ENCODE measurements around the gene ADGRL3.

The ADGRL3 gene

GRCh38 chr4:61500883-61501282, 300.8 kb downstream of the ADGRL3 start:
- no peak overlapping the region for H3K9ac ChIP-seq (ENCODE audit: low read length)

GRCh38 chr4:61501812-61502211, 301.7 kb downstream of the ADGRL3 start:
- Histone ChIP-seq H3K14ac (ENCODE audit: low read length) (no peak overlapping the region), H2BK5ac (ENCODE audit: low read depth, low read length, poor library complexity) (no peak overlapping the region), H3K36me3 (ENCODE audit: control insufficient read depth in 1 of 2, insufficient read depth in 2 of 2, low read length in 2 of 2) (no peaks in the 10 kb centered on the region), H3K9ac (ENCODE audit: low read length) (no peak overlapping the region), H2BK120ac (ENCODE audit: insufficient read depth, low read length, poor library complexity) (no peak overlapping the region), H2AK5ac (ENCODE audit: low read length) (no peak overlapping the region), H3K27me3 (ENCODE audit: insufficient read depth, low read length) (no peaks in the 10 kb centered on the region), H3K4me1 (ENCODE audit: control insufficient read depth in 1 of 2, insufficient read depth in 2 of 2, low read length in 2 of 2) (no peaks in the 10 kb centered on the region), H3K79me1 (ENCODE audit: low read length) (no peaks in the 10 kb centered on the region), H4K12ac (ENCODE audit: low read depth, low read length) (no peak overlapping the region), H3K18ac (ENCODE audit: low read length) (no peak overlapping the region), H3K79me2 (ENCODE audit: control insufficient read depth, insufficient read depth, low read length, poor library complexity) (no peaks in the 10 kb centered on the region), H3K27ac (ENCODE audit: low read depth, low read length) (no peak overlapping the region), H3K4me2 (ENCODE audit: low read length) (no peak overlapping the region), H4K91ac (ENCODE audit: low read depth, low read length) (no peak overlapping the region), H3K4me3 (ENCODE audit: low read depth, low read length) (no peak overlapping the region), H4K8ac (ENCODE audit: low read depth, low read length) (no peak overlapping the region), H3K9me3 (ENCODE audit: insufficient read depth, low read depth, low read length) (no peaks in the 10 kb centered on the region), H3K4ac (ENCODE audit: low read depth, low read length) (no peak overlapping the region), H3K23ac (ENCODE audit: low read length) (no peak overlapping the region), H2BK12ac (ENCODE audit: low read length) (no peak overlapping the region), H2AFZ (ENCODE audit: insufficient read depth, low read length, poor library complexity) (no peak overlapping the region)
- no CpG with 5 or more reads among the region's 1 CpG for WGBS (ENCODE audit: extremely low coverage, insufficient coverage, insufficient read length)
- DNase-seq, result no peak

More at GRCh38 chr4:61500883-61501282, 300.8 kb downstream of the ADGRL3 start:
- no peak overlapping the region for H3K4me3 ChIP-seq (ENCODE audit: low read depth, low read length)
- peak in 1 of 2 donors; percentile 2 for DNase-seq
- no peak overlapping the region for H2BK5ac ChIP-seq (ENCODE audit: low read depth, low read length, poor library complexity)
- H3K27me3 ChIP-seq (ENCODE audit: insufficient read depth, low read length), result no peaks in the 10 kb centered on the region
- H3K79me2 ChIP-seq (ENCODE audit: control insufficient read depth, insufficient read depth, low read length, poor library complexity), result no peaks in the 10 kb centered on the region
- no peak overlapping the region for H2AK5ac ChIP-seq (ENCODE audit: low read length)
- no peak overlapping the region for H2BK12ac ChIP-seq (ENCODE audit: low read length)
- H3K14ac ChIP-seq (ENCODE audit: low read length), result no peak overlapping the region
- H3K23ac ChIP-seq (ENCODE audit: low read length), result no peak overlapping the region
- H3K9me3 ChIP-seq (ENCODE audit: insufficient read depth, low read depth, low read length), result no peaks in the 10 kb centered on the region
- H4K91ac ChIP-seq (ENCODE audit: low read depth, low read length), result no peak overlapping the region
- H3K4me2 ChIP-seq (ENCODE audit: low read length), result no peak overlapping the region
- no peak overlapping the region for H2AFZ ChIP-seq (ENCODE audit: insufficient read depth, low read length, poor library complexity)
- no peak overlapping the region for H4K8ac ChIP-seq (ENCODE audit: low read depth, low read length)
- H3K79me1 ChIP-seq (ENCODE audit: low read length), result no peaks in the 10 kb centered on the region
- no peaks in the 10 kb centered on the region for H3K4me1 ChIP-seq (ENCODE audit: control insufficient read depth in 1 of 2, insufficient read depth in 2 of 2, low read length in 2 of 2)
- no peak overlapping the region for H3K18ac ChIP-seq (ENCODE audit: low read length)
- no peak overlapping the region for H4K12ac ChIP-seq (ENCODE audit: low read depth, low read length)
- H3K36me3 ChIP-seq (ENCODE audit: control insufficient read depth in 1 of 2, insufficient read depth in 2 of 2, low read length in 2 of 2), result no peaks in the 10 kb centered on the region
- H2BK120ac ChIP-seq (ENCODE audit: insufficient read depth, low read length, poor library complexity), result no peak overlapping the region
- H3K27ac ChIP-seq (ENCODE audit: low read depth, low read length), result no peak overlapping the region
- no peak overlapping the region for H3K4ac ChIP-seq (ENCODE audit: low read depth, low read length)

DNA sequence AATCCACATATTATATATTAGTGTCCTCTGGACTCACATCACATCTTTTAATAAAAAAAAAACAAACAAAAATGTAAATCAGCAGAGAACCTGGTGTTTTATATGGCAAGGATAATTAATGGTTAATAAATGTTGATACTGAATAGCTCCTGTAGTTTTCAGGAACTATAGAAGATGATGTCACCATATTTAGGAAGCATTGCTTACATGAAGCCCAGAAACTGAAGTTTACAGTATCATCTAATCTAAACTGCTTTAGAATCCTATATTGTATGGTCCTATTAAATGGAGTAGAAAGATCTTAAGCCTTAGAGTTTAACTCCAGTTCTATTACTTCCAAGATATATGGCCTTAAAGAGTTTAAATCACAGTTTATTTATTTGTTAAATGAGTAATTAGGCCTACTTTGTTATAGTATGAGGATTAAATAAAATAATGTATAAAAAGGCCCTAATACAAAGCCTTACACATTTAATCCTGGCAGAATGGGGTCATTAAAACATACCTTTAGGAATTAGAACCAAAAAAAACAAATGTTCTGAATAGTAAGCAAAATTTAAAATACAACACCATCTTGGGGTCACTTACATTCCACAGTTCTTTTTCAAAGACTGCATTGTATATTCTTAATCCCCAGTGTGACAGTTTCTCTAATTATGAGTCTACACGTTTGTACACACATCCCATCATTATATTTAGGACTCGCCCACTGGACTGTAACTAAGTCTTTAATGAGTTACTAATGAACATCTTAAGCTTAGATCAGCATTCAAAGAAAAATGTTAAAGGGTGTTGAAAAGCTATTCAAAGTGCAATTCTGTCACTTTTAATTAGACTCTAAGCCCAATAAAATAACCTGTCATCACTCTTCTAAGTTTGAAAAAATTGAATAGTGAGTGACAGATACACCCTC, 305.9 kb downstream of the ADGRL3 start:
- H3K18ac ChIP-seq (ENCODE audit: low read length), result no peak overlapping the region
- H4K12ac ChIP-seq (ENCODE audit: low read depth, low read length), result no peak overlapping the region
- H3K27me3 ChIP-seq (ENCODE audit: insufficient read depth, low read length), result no peaks in the 10 kb centered on the region
- no peak overlapping the region for H2AK5ac ChIP-seq (ENCODE audit: low read length)
- no peak overlapping the region for H2AFZ ChIP-seq (ENCODE audit: insufficient read depth, low read length, poor library complexity)
- no peak for DNase-seq
- H3K4me1 ChIP-seq (ENCODE audit: control insufficient read depth in 1 of 2, insufficient read depth in 2 of 2, low read length in 2 of 2), result no peaks in the 10 kb centered on the region
- no peaks in the 10 kb centered on the region for H3K79me2 ChIP-seq (ENCODE audit: control insufficient read depth, insufficient read depth, low read length, poor library complexity)
- no peak overlapping the region for H3K4ac ChIP-seq (ENCODE audit: low read depth, low read length)
- H4K8ac ChIP-seq (ENCODE audit: low read depth, low read length), result no peak overlapping the region
- H3K9me3 ChIP-seq (ENCODE audit: insufficient read depth, low read depth, low read length), result no peaks in the 10 kb centered on the region
- no peak overlapping the region for H3K23ac ChIP-seq (ENCODE audit: low read length)
- H4K91ac ChIP-seq (ENCODE audit: low read depth, low read length), result no peak overlapping the region
- no peak overlapping the region for H2BK120ac ChIP-seq (ENCODE audit: insufficient read depth, low read length, poor library complexity)
- H2BK5ac ChIP-seq (ENCODE audit: low read depth, low read length, poor library complexity), result no peak overlapping the region
- no CpG with 5 or more reads among the region's 2 CpGs for WGBS (ENCODE audit: extremely low coverage, insufficient coverage, insufficient read length)
- H2BK12ac ChIP-seq (ENCODE audit: low read length), result no peak overlapping the region
- H3K14ac ChIP-seq (ENCODE audit: low read length), result no peak overlapping the region
- H3K27ac ChIP-seq (ENCODE audit: low read depth, low read length), result no peak overlapping the region
- no peak overlapping the region for H3K4me2 ChIP-seq (ENCODE audit: low read length)
- no peaks in the 10 kb centered on the region for H3K79me1 ChIP-seq (ENCODE audit: low read length)
- H3K9ac ChIP-seq (ENCODE audit: low read length), result no peak overlapping the region
- no peak overlapping the region for H3K4me3 ChIP-seq (ENCODE audit: low read depth, low read length)
- no peaks in the 10 kb centered on the region for H3K36me3 ChIP-seq (ENCODE audit: control insufficient read depth in 1 of 2, insufficient read depth in 2 of 2, low read length in 2 of 2)

DNA sequence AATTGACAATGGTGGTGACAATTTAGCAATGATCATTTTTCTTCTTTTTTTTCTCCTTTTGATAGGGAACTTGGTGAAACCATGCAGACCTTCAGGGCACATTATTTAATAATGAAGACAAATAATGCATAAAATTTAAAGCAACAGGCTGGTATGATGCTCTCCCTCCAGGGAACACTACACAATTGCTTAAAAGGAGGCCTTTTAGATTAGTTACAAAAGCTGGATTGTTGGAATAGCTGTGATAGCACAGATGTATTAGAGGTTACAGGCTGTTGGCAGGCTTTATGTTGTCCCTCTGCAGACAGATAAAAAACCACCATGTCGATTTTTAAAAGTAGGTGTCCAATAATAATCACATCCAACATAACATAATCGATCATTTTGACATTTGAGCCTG, 307.0 kb downstream of the ADGRL3 start:
- no peak overlapping the region for H2BK12ac ChIP-seq (ENCODE audit: low read length)
- no peak overlapping the region for H3K23ac ChIP-seq (ENCODE audit: low read length)
- H2BK5ac ChIP-seq (ENCODE audit: low read depth, low read length, poor library complexity), result no peak overlapping the region
- no peak overlapping the region for H3K4me2 ChIP-seq (ENCODE audit: low read length)
- no peak overlapping the region for H2AFZ ChIP-seq (ENCODE audit: insufficient read depth, low read length, poor library complexity)
- H2AK5ac ChIP-seq (ENCODE audit: low read length), result no peak overlapping the region
- no peak overlapping the region for H3K4ac ChIP-seq (ENCODE audit: low read depth, low read length)
- H3K9ac ChIP-seq (ENCODE audit: low read length), result no peak overlapping the region
- no peak overlapping the region for H4K8ac ChIP-seq (ENCODE audit: low read depth, low read length)
- no peak overlapping the region for H4K12ac ChIP-seq (ENCODE audit: low read depth, low read length)
- no peak overlapping the region for H2BK120ac ChIP-seq (ENCODE audit: insufficient read depth, low read length, poor library complexity)
- H3K79me2 ChIP-seq (ENCODE audit: control insufficient read depth, insufficient read depth, low read length, poor library complexity), result no peaks in the 10 kb centered on the region
- no peaks in the 10 kb centered on the region for H3K4me1 ChIP-seq (ENCODE audit: control insufficient read depth in 1 of 2, insufficient read depth in 2 of 2, low read length in 2 of 2)
- no peak overlapping the region for H3K14ac ChIP-seq (ENCODE audit: low read length)
- no peaks in the 10 kb centered on the region for H3K79me1 ChIP-seq (ENCODE audit: low read length)
- no peak overlapping the region for H3K4me3 ChIP-seq (ENCODE audit: low read depth, low read length)
- no CpG with 5 or more reads among the region's 2 CpGs for WGBS (ENCODE audit: extremely low coverage, insufficient coverage, insufficient read length)
- H3K27ac ChIP-seq (ENCODE audit: low read depth, low read length), result no peak overlapping the region
- no peaks in the 10 kb centered on the region for H3K9me3 ChIP-seq (ENCODE audit: insufficient read depth, low read depth, low read length)
- H3K27me3 ChIP-seq (ENCODE audit: insufficient read depth, low read length), result no peaks in the 10 kb centered on the region
- H3K36me3 ChIP-seq (ENCODE audit: control insufficient read depth in 1 of 2, insufficient read depth in 2 of 2, low read length in 2 of 2), result no peaks in the 10 kb centered on the region
- H4K91ac ChIP-seq (ENCODE audit: low read depth, low read length), result no peak overlapping the region
- peak in 1 of 2 donors; percentile 60 for DNase-seq
- H3K18ac ChIP-seq (ENCODE audit: low read length), result no peak overlapping the region

Measured in trophoblast cell (in vitro differentiated cells and primary cell).